Liver (tissue), 9 donors: ENCODE data around the gene RADIL. TPM values are rescaled to one million over a fixed set of nuclear protein-coding genes. Genes with fewer than 3 reads are reported as not detected.

Experiments used
- DNase-seq: peaks from one replicate; pipeline ENCODE4 v3.0.0-alpha.2; 2017; ENCODE audit warnings: low spot score
- H3K27ac ChIP-seq, 2 donors: one replicate each; pipeline ENCODE4 v1.7.0; 2013; ENCODE audit warnings: inconsistent platforms in 2 of 2, low read length in 2 of 2, control low read depth in 1 of 2, low read depth in 1 of 2, mild to moderate bottlenecking in 1 of 2
- H3K27me3 ChIP-seq, 4 donors: one replicate each; pipeline versions ENCODE4 v1.6.1 to v1.7.0; 2013; ENCODE audit warnings: low read length in 3 of 4, inconsistent platforms in 1 of 4, mild to moderate bottlenecking in 1 of 4, moderate library complexity in 1 of 4; ENCODE audit not compliant: control insufficient read depth in 4 of 4, insufficient read depth in 4 of 4
- H3K36me3 ChIP-seq, 4 donors: one replicate each; pipeline versions ENCODE4 v1.6.1 to v1.7.0; 2013; ENCODE audit warnings: low read length in 3 of 4, mild to moderate bottlenecking in 3 of 4, low read depth in 1 of 4, moderate library complexity in 1 of 4; ENCODE audit not compliant: control insufficient read depth in 4 of 4, insufficient read depth in 3 of 4
- H3K4me1 ChIP-seq, 4 donors: one replicate each; pipeline versions ENCODE4 v1.6.1 to v1.7.0; 2013; ENCODE audit warnings: low read length in 3 of 4, mild to moderate bottlenecking in 3 of 4, moderate library complexity in 1 of 4; ENCODE audit not compliant: control insufficient read depth in 4 of 4, insufficient read depth in 4 of 4
- H3K4me3 ChIP-seq, 3 donors: one replicate each; pipeline versions ENCODE4 v1.6.1 to v1.7.0; 2013; ENCODE audit warnings: low read length in 3 of 3, control low read depth in 1 of 3, low read depth in 1 of 3, mild to moderate bottlenecking in 1 of 3
- H3K9ac ChIP-seq, 2 donors: one replicate each; pipeline ENCODE4 v1.7.0; 2013; ENCODE audit warnings: low read length in 2 of 2, mild to moderate bottlenecking in 2 of 2, moderate library complexity in 2 of 2, control low read depth in 1 of 2, low read depth in 1 of 2
- H3K9me3 ChIP-seq, 4 donors: one replicate each; pipeline versions ENCODE4 v1.6.1 to v1.7.0; 2013; ENCODE audit warnings: low read length in 3 of 4; ENCODE audit not compliant: control insufficient read depth in 4 of 4
- EGR1 ChIP-seq, 2 donors: IDR thresholded peaks; 2 replicates each; pipeline ENCODE4 v1.6.1; 2016 to 2018; ENCODE audit warnings: antibody characterized with exemption in 2 of 2, low read depth in 2 of 2
- FOXA1 ChIP-seq: IDR thresholded peaks from 2 replicates; pipeline ENCODE4 v1.6.1; 2016; ENCODE audit warnings: antibody characterized with exemption
- FOXA2 ChIP-seq: IDR thresholded peaks from 2 replicates; pipeline ENCODE4 v1.6.1; 2016; ENCODE audit warnings: antibody characterized with exemption
- GABPA ChIP-seq, 2 donors: IDR thresholded peaks in 1 of 2; conservative IDR thresholded peaks in 1 of 2; 2 replicates each; pipeline ENCODE4 v1.6.1; 2016; ENCODE audit warnings: antibody characterized with exemption in 2 of 2, mild to moderate bottlenecking in 1 of 2, moderate library complexity in 1 of 2
- HNF4A ChIP-seq, 2 donors: conservative IDR thresholded peaks; 2 replicates each; pipeline ENCODE4 v1.6.1; 2016; ENCODE audit warnings: antibody characterized with exemption in 2 of 2, mild to moderate bottlenecking in 2 of 2
- HNF4G ChIP-seq: IDR thresholded peaks from 2 replicates; pipeline ENCODE4 v1.6.1; 2016; ENCODE audit warnings: antibody characterized with exemption
- JUND ChIP-seq, 2 donors: IDR thresholded peaks; 2 replicates each; pipeline ENCODE4 v1.6.1; 2016; ENCODE audit warnings: antibody characterized with exemption in 2 of 2
- NR2F2 ChIP-seq: IDR thresholded peaks from 2 replicates; pipeline ENCODE4 v1.6.1; 2016; ENCODE audit warnings: antibody characterized with exemption
- RAD21 ChIP-seq, 2 donors: IDR thresholded peaks; 2 replicates each; pipeline ENCODE4 v1.6.1; 2016; ENCODE audit warnings: antibody characterized with exemption in 2 of 2, mild to moderate bottlenecking in 2 of 2
- RXRA ChIP-seq, 2 donors: IDR thresholded peaks; 2 replicates each; pipeline ENCODE4 v1.6.1; 2017 to 2018; ENCODE audit warnings: antibody characterized with exemption in 2 of 2, mild to moderate bottlenecking in 1 of 2
- SP1 ChIP-seq: IDR thresholded peaks from 2 replicates; pipeline ENCODE4 v1.6.1; 2018; ENCODE audit warnings: antibody characterized with exemption, mild to moderate bottlenecking
- TAF1 ChIP-seq: conservative IDR thresholded peaks from 2 replicates; pipeline ENCODE4 v1.6.1; 2016; ENCODE audit warnings: antibody characterized with exemption, mild to moderate bottlenecking
- YY1 ChIP-seq: IDR thresholded peaks from 2 replicates; pipeline ENCODE4 v1.6.1; 2016; ENCODE audit warnings: antibody characterized with exemption, mild to moderate bottlenecking
- ZBTB33 ChIP-seq: IDR thresholded peaks from 2 replicates; pipeline ENCODE4 v1.6.1; 2016; ENCODE audit warnings: antibody characterized with exemption
- WGBS: extraction: QIAGEN DNeasy Blood & Tissue Kit; methylation state at CpG from one replicate; pipeline ENCODE4 v1.1.7; 2013; 5-methylcytosine and 5-hydroxymethylcytosine counted together
- polyA plus RNA-seq, 2 donors: library from polyadenylated mRNA; stranded (reverse) in 1 of 2; unstranded in 1 of 2; fragments of 200-250 nt in 1 of 2; fragments of >200 nt in 1 of 2; fragmentation: Nextera tagmentation in 1 of 2; extraction: Ambion mirVana in 1 of 2; gene quantifications; one replicate each; pipeline versions ENCODE4 v1.2.1 to v1.2.3, GENCODE V29; 2013 to 2015
- total RNA-seq, 2 donors: library from RNA; depleted of rRNA; stranded (reverse); fragments of >200 nt; gene quantifications; one replicate each; pipeline ENCODE4 v1.2.3, GENCODE V29; 2014
- TF ChIP-seq, protein P1 (sequence below): IDR thresholded peaks from 2 replicates; pipeline ENCODE4 v1.6.1; 2016; ENCODE audit warnings: antibody characterized with exemption
- TF ChIP-seq, protein P2 (sequence below): IDR thresholded peaks from 2 replicates; pipeline ENCODE4 v1.6.1; 2016; ENCODE audit warnings: antibody characterized with exemption
- TF ChIP-seq, protein P3 (sequence below): fragments of 150-350 bp; IDR thresholded peaks from 2 replicates; pipeline ENCODE4 v1.5.1; 2017; ENCODE audit warnings: improper control_type of control experiment, low read depth, low read length; ENCODE audit not compliant: missing input control
- donor health status: healthy.
- donor health status: healthy.
- donor health status: healthy.
- donor health status: healthy.
- donor health status: healthy.

The RADIL gene
- total and polyA plus RNA-seq, 4 donors: 0.14 to 0.25 (median 0.21) TPM; not detected in 1

DNA sequence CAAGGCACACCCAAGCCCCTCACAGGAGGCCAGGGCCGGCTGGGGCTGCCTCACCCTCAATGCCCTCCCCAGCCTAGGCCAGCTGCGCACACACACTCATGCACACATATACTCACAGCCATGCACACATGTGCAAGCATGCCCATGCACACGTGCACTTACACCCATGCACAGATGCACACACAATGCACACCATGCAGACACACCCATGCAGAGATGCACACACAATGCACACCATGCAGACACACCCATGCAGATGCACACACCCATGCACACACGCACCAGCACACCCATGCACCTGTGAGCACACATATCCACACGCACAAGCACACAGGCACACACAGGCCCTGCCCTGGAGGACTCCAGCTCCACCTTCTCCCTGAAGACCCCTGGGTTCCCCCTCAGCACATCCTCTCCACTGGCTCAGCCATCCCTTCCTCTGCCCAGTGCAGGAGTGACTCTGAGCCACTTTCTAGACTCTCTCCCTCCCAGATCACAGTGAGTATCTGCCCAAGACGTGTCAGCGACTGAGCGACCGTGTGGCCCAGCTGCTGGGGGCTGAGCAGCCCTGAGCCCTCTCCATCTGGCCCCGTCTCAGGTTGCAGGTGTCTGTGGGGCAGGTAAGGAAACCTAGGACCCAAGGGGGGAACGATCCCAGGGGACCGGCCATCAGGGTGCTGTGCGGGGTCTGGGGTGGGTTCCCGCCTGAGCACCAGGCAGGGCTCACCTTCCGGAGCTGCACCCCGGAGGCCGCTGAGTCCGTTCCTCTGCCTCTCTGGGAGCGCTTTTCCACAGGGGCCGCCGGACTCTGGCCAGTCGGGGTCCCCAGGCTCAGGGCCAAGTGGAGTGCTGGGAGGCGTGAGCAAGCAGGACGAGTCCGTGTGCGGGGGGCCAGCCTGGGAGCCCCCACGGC lies 82.3 kb downstream of the RADIL start (continued):
- no peak for TF ChIP-seq ZBTB33
- no peak for TF ChIP-seq TAF1

GRCh38 chr7:4800487-4800886 lies 83.0 kb downstream of the RADIL start:
- H3K36me3 ChIP-seq: no peaks in the 10 kb centered on the region
- no peaks in the 10 kb centered on the region for H3K27me3 ChIP-seq
- TF ChIP-seq TAF1 (no peak), ZBTB33 (no peak), HNF4G (no peak), RXRA (IDR thresholded peaks at IDR 0.05) (no peak), SP1 (no peak), YY1 (no peak), FOXA1 (no peak), RAD21 (IDR thresholded peaks at IDR 0.05) (no peak)
- TF ChIP-seq, protein P1, sequence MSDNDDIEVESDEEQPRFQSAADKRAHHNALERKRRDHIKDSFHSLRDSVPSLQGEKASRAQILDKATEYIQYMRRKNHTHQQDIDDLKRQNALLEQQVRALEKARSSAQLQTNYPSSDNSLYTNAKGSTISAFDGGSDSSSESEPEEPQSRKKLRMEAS: no peak
- no peak overlapping the region for H3K27ac ChIP-seq
- DNase-seq: no peak
- no peaks in the 10 kb centered on the region for H3K9me3 ChIP-seq
- no peak overlapping the region for H3K4me3 ChIP-seq
- no peak overlapping the region for H3K9ac ChIP-seq
- H3K4me1 ChIP-seq: no peaks in the 10 kb centered on the region
- WGBS: 78% methylated on average over 10 of the region's 10 CpGs

- Histone ChIP-seq H3K4me3 (no peak overlapping the region), H3K36me3 (no peaks in the 10 kb centered on the region), H3K27me3 (no peaks in the 10 kb centered on the region), H3K9me3 (no peaks in the 10 kb centered on the region), H3K4me1 (no peaks in the 10 kb centered on the region), H3K27ac (no peak overlapping the region), H3K9ac (no peak overlapping the region)
- no peak for DNase-seq
- 77% methylated on average over 39 of the region's 39 CpGs for WGBS
- TF ChIP-seq RXRA (IDR thresholded peaks at IDR 0.05) (no peak), GABPA (IDR thresholded peaks at IDR 0.05 in 1 of 2, conservative IDR thresholded peaks at IDR 0.05 in 1 of 2) (no peak), YY1 (no peak), EGR1 (IDR thresholded peaks at IDR 0.05; ENCODE audit: low read depth in 2 of 2) (no peak), SP1 (no peak), FOXA1 (no peak), NR2F2 (no peak), HNF4G (no peak), ZBTB33 (no peak), FOXA2 (no peak), JUND (IDR thresholded peaks at IDR 0.05) (no peak), TAF1 (no peak), RAD21 (IDR thresholded peaks at IDR 0.05) (no peak), HNF4A (conservative IDR thresholded peaks at IDR 0.05) (no peak)
- TF ChIP-seq, protein P1: no peak
- TF ChIP-seq, protein P2, sequence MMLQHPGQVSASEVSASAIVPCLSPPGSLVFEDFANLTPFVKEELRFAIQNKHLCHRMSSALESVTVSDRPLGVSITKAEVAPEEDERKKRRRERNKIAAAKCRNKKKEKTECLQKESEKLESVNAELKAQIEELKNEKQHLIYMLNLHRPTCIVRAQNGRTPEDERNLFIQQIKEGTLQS: no peak
- TF ChIP-seq, protein P3, sequence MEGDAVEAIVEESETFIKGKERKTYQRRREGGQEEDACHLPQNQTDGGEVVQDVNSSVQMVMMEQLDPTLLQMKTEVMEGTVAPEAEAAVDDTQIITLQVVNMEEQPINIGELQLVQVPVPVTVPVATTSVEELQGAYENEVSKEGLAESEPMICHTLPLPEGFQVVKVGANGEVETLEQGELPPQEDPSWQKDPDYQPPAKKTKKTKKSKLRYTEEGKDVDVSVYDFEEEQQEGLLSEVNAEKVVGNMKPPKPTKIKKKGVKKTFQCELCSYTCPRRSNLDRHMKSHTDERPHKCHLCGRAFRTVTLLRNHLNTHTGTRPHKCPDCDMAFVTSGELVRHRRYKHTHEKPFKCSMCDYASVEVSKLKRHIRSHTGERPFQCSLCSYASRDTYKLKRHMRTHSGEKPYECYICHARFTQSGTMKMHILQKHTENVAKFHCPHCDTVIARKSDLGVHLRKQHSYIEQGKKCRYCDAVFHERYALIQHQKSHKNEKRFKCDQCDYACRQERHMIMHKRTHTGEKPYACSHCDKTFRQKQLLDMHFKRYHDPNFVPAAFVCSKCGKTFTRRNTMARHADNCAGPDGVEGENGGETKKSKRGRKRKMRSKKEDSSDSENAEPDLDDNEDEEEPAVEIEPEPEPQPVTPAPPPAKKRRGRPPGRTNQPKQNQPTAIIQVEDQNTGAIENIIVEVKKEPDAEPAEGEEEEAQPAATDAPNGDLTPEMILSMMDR: no peak
These were observed 83.8 kb downstream of the RADIL start for GRCh38 chr7:4799508-4800268.
